HEK293 (cell line): ENCODE measurements around the gene LXN.

Experiments
- CTCF ChIP-seq: fragments of 450-650 bp; formaldehyde crosslinking; IDR thresholded peaks from 2 replicates; pipeline ENCODE4 v1.5.1; 2016; ENCODE audit warnings: missing biosample characterization, missing genetic modification characterization
- SP2 ChIP-seq: fragments of 450-650 bp; formaldehyde crosslinking; IDR thresholded peaks from 2 replicates; pipeline ENCODE4 v1.5.1; 2016; ENCODE audit warnings: missing biosample characterization, missing genetic modification characterization
- TCF7L2 ChIP-seq: IDR thresholded peaks from 2 replicates; pipeline ENCODE4 v1.6.1; 2011; ENCODE audit warnings: low read depth, mild to moderate bottlenecking, inconsistent platforms, low read length, moderate library complexity, borderline replicate concordance
- YY1 ChIP-seq: fragments of 450-650 bp; formaldehyde crosslinking; IDR thresholded peaks from 2 replicates; pipeline ENCODE4 v1.5.1; 2018; ENCODE audit warnings: missing biosample characterization, missing genetic modification characterization
- ZBTB20 ChIP-seq: fragments of 450-650 bp; formaldehyde crosslinking; IDR thresholded peaks from 2 replicates; pipeline ENCODE4 v1.5.1; 2016; ENCODE audit warnings: missing biosample characterization, missing genetic modification characterization
- ZNF121 ChIP-seq: fragments of 450-650 bp; formaldehyde crosslinking; IDR thresholded peaks from 2 replicates; pipeline ENCODE4 v1.5.1; 2016; ENCODE audit warnings: missing biosample characterization, missing genetic modification characterization
- ZNF133 ChIP-seq: fragments of 450-650 bp; formaldehyde crosslinking; IDR thresholded peaks from 2 replicates; pipeline ENCODE4 v1.5.1; 2016; ENCODE audit warnings: missing biosample characterization, missing genetic modification characterization
- ZNF274 ChIP-seq, 2 experiments: fragments of 200-500 bp in 1 of 2; fragments of 450-650 bp in 1 of 2; sonication (Bioruptor generic) in 1 of 2; formaldehyde crosslinking in 1 of 2; IDR thresholded peaks; 2 replicates each; pipeline versions ENCODE4 v1.5.1 to v1.6.1; 2014 to 2016; ENCODE audit warnings: borderline replicate concordance in 1 of 2, inconsistent platforms in 1 of 2, low read length in 1 of 2, missing biosample characterization in 1 of 2, missing genetic modification characterization in 1 of 2
- ZNF530 ChIP-seq: fragments of 450-650 bp; formaldehyde crosslinking; IDR thresholded peaks from 2 replicates; pipeline ENCODE4 v1.5.1; 2016; ENCODE audit warnings: low read depth, missing biosample characterization, missing genetic modification characterization
- ZSCAN5A ChIP-seq: fragments of 450-650 bp; formaldehyde crosslinking; IDR thresholded peaks from 2 replicates; pipeline ENCODE4 v1.5.1; 2016; ENCODE audit warnings: missing biosample characterization, missing genetic modification characterization

GRCh38 chr3:158649791-158650190, 22.7 kb downstream of the LXN start:
- TF ChIP-seq CTCF (tag by site-specific recombination) (no peak), TCF7L2 (no peak), ZSCAN5A (tag by site-specific recombination) (no peak), YY1 (tag by site-specific recombination) (no peak), ZNF121 (no peak), ZNF530 (tag by site-specific recombination) (no peak), ZBTB20 (no peak), SP2 (tag by site-specific recombination) (no peak), ZNF133 (tag by site-specific recombination) (no peak), ZNF274 (IDR thresholded peaks at IDR 0.05; ENCODE audit: low read length) (no peak), ZNF274 (tag by site-specific recombination; IDR thresholded peaks at IDR 0.05; ENCODE audit: borderline replicate concordance) (no peak)
